KMS-11 (cell line): ENCODE data around the gene ACAN.

Experiments
- H2AFZ ChIP-seq: fragments of 200-600 bp; sonication (generic); 2 replicates; pipeline ENCODE4 v1.6.1; 2016; ENCODE audit warnings: antibody characterized with exemption, mixed run types, low read depth
- H3K27ac ChIP-seq: fragments of 200-600 bp; sonication (generic); 2 replicates; pipeline ENCODE4 v1.6.1; 2016; ENCODE audit warnings: mild to moderate bottlenecking, mixed run types
- H3K27me3 ChIP-seq: fragments of 200-600 bp; sonication (generic); 2 replicates; pipeline ENCODE4 v1.6.1; 2017; ENCODE audit warnings: mild to moderate bottlenecking, low read depth, mixed run types, moderate library complexity; ENCODE audit not compliant: insufficient read depth
- H3K36me3 ChIP-seq: fragments of 200-600 bp; sonication (generic); 2 replicates; pipeline ENCODE4 v1.6.1; 2017; ENCODE audit warnings: mild to moderate bottlenecking, mixed run types; ENCODE audit not compliant: insufficient read depth
- H3K4me1 ChIP-seq: fragments of 200-600 bp; sonication (generic); 2 replicates; pipeline ENCODE4 v1.6.1; 2016; ENCODE audit warnings: mild to moderate bottlenecking, low read depth, mixed run types; ENCODE audit not compliant: poor library complexity, severe bottlenecking
- H3K4me2 ChIP-seq: fragments of 200-600 bp; sonication (generic); 2 replicates; pipeline ENCODE4 v1.7.0; 2016; ENCODE audit warnings: mild to moderate bottlenecking, mixed run types
- H3K4me3 ChIP-seq: fragments of 200-600 bp; sonication (generic); IDR thresholded peaks from 2 replicates; pipeline ENCODE4 v1.6.1; 2017; ENCODE audit warnings: low read depth, low read length, mixed read lengths; ENCODE audit not compliant: insufficient read depth
- H3K79me2 ChIP-seq: fragments of 200-600 bp; sonication (generic); 2 replicates; pipeline ENCODE4 v1.6.1; 2016; ENCODE audit warnings: low read depth, mixed run types; ENCODE audit not compliant: insufficient read depth
- H3K9ac ChIP-seq: fragments of 200-600 bp; sonication (generic); 2 replicates; pipeline ENCODE4 v1.6.1; 2016; ENCODE audit warnings: mild to moderate bottlenecking, mixed run types
- H4K20me1 ChIP-seq: fragments of 200-600 bp; sonication (generic); 2 replicates; pipeline ENCODE4 v1.6.1; 2016; ENCODE audit warnings: mild to moderate bottlenecking, mixed run types; ENCODE audit not compliant: insufficient read depth
- CTCF ChIP-seq: fragments of 200-600 bp; sonication (generic); conservative IDR thresholded peaks from 2 replicates; pipeline ENCODE4 v1.6.1; 2017; ENCODE audit warnings: low read depth, mild to moderate bottlenecking, antibody characterized with exemption, low read length, moderate library complexity, mixed read lengths

ACAN gene

GRCh38 chr15:88764448-88764847 lies 38.8 kb upstream of the ACAN start:
- Histone ChIP-seq H4K20me1 (no peaks in the 10 kb centered on the region), H3K79me2 (no peaks in the 10 kb centered on the region), H3K4me3 (no peak overlapping the region), H3K4me2 (no peak overlapping the region), H3K27ac (no peak overlapping the region), H3K4me1 (no peaks in the 10 kb centered on the region), H2AFZ (no peak overlapping the region), H3K36me3 (no peaks in the 10 kb centered on the region), H3K9ac (no peak overlapping the region), H3K27me3 (no peaks in the 10 kb centered on the region)
- TF ChIP-seq CTCF = no peak

GRCh38 chr15:88765212-88765611 lies 38.0 kb upstream of the ACAN start:
- H3K27ac ChIP-seq = no peak overlapping the region
- H3K36me3 ChIP-seq = no peaks in the 10 kb centered on the region
- H3K9ac ChIP-seq = no peak overlapping the region
- TF ChIP-seq CTCF = no peak
- H3K4me2 ChIP-seq = no peak overlapping the region
- H3K27me3 ChIP-seq = no peaks in the 10 kb centered on the region
- no peak overlapping the region for H2AFZ ChIP-seq
- H3K79me2 ChIP-seq = no peaks in the 10 kb centered on the region
- no peak overlapping the region for H3K4me3 ChIP-seq
- H3K4me1 ChIP-seq = no peaks in the 10 kb centered on the region
- H4K20me1 ChIP-seq = no peaks in the 10 kb centered on the region

- Histone ChIP-seq H3K9ac (no peak overlapping the region), H3K27ac (no peak overlapping the region), H3K36me3 (no peaks in the 10 kb centered on the region), H3K79me2 (no peaks in the 10 kb centered on the region), H3K4me3 (no peak overlapping the region), H3K4me1 (no peaks in the 10 kb centered on the region), H2AFZ (no peak overlapping the region), H3K4me2 (no peak overlapping the region), H3K27me3 (no peaks in the 10 kb centered on the region), H4K20me1 (no peaks in the 10 kb centered on the region)
- no peak for TF ChIP-seq CTCF
Observed at GRCh38 chr15:88769161-88769971, 33.9 kb upstream of the ACAN start.

GRCh38 chr15:88775776-88776175 lies 27.5 kb upstream of the ACAN start:
- Histone ChIP-seq H4K20me1 (no peaks in the 10 kb centered on the region), H3K4me1 (no peaks in the 10 kb centered on the region), H2AFZ (no peak overlapping the region), H3K4me3 (no peak overlapping the region), H3K79me2 (no peaks in the 10 kb centered on the region), H3K27me3 (no peaks in the 10 kb centered on the region), H3K27ac (no peak overlapping the region), H3K36me3 (no peaks in the 10 kb centered on the region), H3K9ac (no peak overlapping the region), H3K4me2 (no peak overlapping the region)
- TF ChIP-seq CTCF = no peak
